ENCODE measurements around the gene TANGO6. TPM values are rescaled to one million over a fixed set of nuclear protein-coding genes. Genes with fewer than 3 reads are reported as not detected.

The TANGO6 gene
- total RNA-seq, 1 donor: 22.4 TPM

DNA sequence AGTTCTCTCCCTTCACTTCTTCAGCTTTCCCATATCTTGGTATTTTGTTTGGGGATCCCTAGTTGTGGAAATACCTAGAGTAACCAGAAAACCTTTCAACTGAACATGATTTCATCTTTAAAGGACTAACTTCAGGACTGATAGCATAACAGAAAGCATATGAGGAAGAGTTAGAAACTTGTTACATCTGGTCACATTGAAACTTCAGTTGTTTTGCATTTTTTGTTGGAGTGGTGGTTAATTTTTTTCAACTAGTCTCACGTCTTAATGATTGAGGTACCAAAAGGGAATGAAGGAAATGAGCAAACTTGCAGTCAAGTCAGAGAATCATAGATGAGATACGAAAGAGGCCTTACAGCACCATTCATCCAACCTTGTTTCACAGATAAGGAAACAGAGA is 49.6 kb downstream of the TANGO6 start:
- DNase-seq (ENCODE audit: low read depth): no peak

GRCh38 chr16:68893710-68894705 is 50.7 kb downstream of the TANGO6 start:
- TF ChIP-seq, protein P1, sequence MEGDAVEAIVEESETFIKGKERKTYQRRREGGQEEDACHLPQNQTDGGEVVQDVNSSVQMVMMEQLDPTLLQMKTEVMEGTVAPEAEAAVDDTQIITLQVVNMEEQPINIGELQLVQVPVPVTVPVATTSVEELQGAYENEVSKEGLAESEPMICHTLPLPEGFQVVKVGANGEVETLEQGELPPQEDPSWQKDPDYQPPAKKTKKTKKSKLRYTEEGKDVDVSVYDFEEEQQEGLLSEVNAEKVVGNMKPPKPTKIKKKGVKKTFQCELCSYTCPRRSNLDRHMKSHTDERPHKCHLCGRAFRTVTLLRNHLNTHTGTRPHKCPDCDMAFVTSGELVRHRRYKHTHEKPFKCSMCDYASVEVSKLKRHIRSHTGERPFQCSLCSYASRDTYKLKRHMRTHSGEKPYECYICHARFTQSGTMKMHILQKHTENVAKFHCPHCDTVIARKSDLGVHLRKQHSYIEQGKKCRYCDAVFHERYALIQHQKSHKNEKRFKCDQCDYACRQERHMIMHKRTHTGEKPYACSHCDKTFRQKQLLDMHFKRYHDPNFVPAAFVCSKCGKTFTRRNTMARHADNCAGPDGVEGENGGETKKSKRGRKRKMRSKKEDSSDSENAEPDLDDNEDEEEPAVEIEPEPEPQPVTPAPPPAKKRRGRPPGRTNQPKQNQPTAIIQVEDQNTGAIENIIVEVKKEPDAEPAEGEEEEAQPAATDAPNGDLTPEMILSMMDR (IDR thresholded peaks at IDR 0.05; ENCODE audit: insufficient read depth, low read length): no peak
- H3K4me3 ChIP-seq (ENCODE audit: low read depth, low read length): no peak overlapping the region
- DNase-seq (ENCODE audit: low read depth): peak; percentile 27

More for the DNA sequence above, 49.6 kb downstream of the TANGO6 start:
- H3K4me3 ChIP-seq (ENCODE audit: low read depth, low read length): no peak overlapping the region
- TF ChIP-seq, protein P1 (IDR thresholded peaks at IDR 0.05; ENCODE audit: insufficient read depth, low read length): no peak

DNA sequence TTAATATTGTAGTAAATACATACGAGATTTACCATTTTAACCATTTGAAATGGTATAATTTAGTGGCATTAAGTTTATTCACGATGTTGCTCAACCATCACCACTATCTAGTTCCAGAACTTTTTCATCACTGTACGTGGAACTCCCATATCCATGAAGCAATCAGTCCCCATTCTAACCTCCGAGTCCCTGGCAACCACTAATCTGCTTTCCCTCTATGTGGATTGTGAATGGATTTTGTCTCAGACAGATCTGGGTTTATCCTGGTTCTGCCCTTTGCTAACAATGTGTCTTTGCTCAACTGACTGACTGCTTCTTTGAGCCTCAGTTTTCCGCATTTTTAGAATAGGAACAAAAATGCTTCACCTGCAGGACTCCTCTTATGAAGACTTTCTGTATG is 51.4 kb downstream of the TANGO6 start:
- TF ChIP-seq, protein P1 (IDR thresholded peaks at IDR 0.05; ENCODE audit: insufficient read depth, low read length): no peak
- no peak for DNase-seq (ENCODE audit: low read depth)
- no peak overlapping the region for H3K4me3 ChIP-seq (ENCODE audit: low read depth, low read length)

- DNase-seq (ENCODE audit: low read depth): no peak
- TF ChIP-seq, protein P1 (IDR thresholded peaks at IDR 0.05; ENCODE audit: insufficient read depth, low read length): no peak
- H3K4me3 ChIP-seq (ENCODE audit: low read depth, low read length): no peak overlapping the region
Measured at GRCh38 chr16:68898026-68898425, 54.7 kb downstream of the TANGO6 start.

DNA sequence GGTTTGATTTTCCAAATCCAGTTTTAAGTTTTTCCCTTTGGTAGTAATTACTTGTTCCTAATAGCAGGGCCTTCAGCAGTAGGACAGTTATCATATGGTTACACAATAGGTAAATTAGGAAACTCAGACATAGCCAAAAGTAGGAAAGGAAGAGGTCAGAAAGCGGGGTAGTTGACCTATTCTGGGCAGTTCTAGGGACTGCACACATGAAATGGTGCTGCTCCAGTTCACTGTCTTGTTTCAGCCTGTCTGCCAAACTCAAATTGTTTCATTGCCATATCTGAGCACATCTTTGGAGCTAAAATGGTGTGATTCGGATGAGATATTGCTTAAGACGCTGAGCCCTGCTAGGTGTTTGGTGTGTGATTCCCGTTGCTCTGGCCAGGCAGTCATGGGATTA is 56.7 kb downstream of the TANGO6 start:
- H3K4me3 ChIP-seq (ENCODE audit: low read depth, low read length): no peak overlapping the region
- DNase-seq (ENCODE audit: low read depth): no peak
- TF ChIP-seq, protein P1 (IDR thresholded peaks at IDR 0.05; ENCODE audit: insufficient read depth, low read length): no peak

GRCh38 chr16:68902003-68902968 is 59.0 kb downstream of the TANGO6 start:
- TF ChIP-seq, protein P1 (IDR thresholded peaks at IDR 0.05; ENCODE audit: insufficient read depth, low read length): peak; percentile 79
- DNase-seq (ENCODE audit: low read depth): peak; percentile 85
- H3K4me3 ChIP-seq (ENCODE audit: low read depth, low read length): no peak overlapping the region
